Measurements from ENCODE around the gene LENG8.
"Not testable (repeated sequence)": the region's sequence is repeated elsewhere in the genome, so short reads cannot be mapped to it uniquely, and the experiment has no call there.

LENG8 gene

DNA sequence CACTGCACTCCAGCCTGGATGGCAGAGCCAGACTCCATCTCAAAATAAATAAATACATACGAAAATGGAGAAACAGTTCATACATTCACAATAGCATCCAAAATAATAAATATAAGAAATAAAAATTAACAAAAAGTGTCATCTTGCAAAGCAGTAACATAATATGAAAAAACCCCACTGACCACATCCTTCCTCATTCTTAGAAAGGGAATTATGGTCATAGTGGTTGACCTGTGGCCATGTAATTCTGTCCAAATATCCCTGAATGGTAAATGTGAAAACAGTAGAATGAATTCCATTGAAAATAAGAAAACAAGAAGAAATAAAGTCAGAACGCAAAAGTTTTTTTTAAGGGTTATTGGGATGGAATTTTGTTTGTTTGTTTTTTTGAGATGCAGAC lies 31.1 kb downstream of the LENG8 start:
- H3K9me3 ChIP-seq (replicated peaks; ENCODE audit: low read length): no peaks in the 10 kb centered on the region
- H3K4me1 ChIP-seq (ENCODE audit: control insufficient read depth, insufficient read depth, low read length): no peaks in the 10 kb centered on the region
- no peak overlapping the region for H3K4me3 ChIP-seq (ENCODE audit: low read length)
- H3K36me3 ChIP-seq (ENCODE audit: insufficient read depth, low read length): no peaks in the 10 kb centered on the region
- H3K4me2 ChIP-seq (ENCODE audit: low read length): no peak overlapping the region
- H3K9ac ChIP-seq (ENCODE audit: low read depth, low read length): no peak overlapping the region
- peaks cover 6% of the 10 kb centered on the region for H3K27me3 ChIP-seq (ENCODE audit: control insufficient read depth, insufficient read depth, low read length)

DNA sequence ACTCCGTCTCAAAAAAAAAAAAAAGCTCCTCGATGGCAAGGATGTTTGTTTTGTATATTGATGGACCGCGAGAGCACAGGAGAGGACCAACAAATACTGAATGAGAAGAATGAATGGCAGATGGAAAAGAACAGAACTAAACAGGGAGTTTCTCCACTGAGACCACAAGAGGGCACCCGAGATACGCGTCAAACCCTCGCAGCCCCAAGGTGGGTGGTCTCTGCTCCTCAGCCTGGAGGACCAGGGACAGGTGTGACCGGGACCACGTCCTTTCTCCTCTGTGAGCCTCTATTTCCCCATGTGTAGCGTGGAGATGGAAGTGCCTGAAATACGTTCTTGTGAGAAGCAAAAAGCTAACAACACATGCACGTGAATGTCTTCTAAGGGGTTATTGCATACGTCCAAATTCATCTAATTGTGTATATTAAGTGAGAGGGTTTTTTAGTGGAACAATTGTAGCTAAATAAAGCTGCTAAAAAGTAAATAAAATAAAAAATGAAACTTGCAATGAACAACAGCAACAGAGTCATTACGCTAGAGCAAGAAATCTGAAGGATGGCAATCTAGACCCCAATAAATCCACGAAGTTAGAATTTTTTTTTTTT lies 32.4 kb downstream of the LENG8 start:
- Histone ChIP-seq H3K27me3 (ENCODE audit: control insufficient read depth, insufficient read depth, low read length) (peaks cover 6% of the 10 kb centered on the region), H3K36me3 (ENCODE audit: insufficient read depth, low read length) (no peaks in the 10 kb centered on the region), H3K4me1 (ENCODE audit: control insufficient read depth, insufficient read depth, low read length) (no peaks in the 10 kb centered on the region), H3K4me3 (ENCODE audit: low read length) (no peak overlapping the region), H3K4me2 (ENCODE audit: low read length) (peak overlapping the region; percentile 25), H3K9ac (ENCODE audit: low read depth, low read length) (no peak overlapping the region), H3K9me3 (replicated peaks; ENCODE audit: low read length) (no peaks in the 10 kb centered on the region)

DNA sequence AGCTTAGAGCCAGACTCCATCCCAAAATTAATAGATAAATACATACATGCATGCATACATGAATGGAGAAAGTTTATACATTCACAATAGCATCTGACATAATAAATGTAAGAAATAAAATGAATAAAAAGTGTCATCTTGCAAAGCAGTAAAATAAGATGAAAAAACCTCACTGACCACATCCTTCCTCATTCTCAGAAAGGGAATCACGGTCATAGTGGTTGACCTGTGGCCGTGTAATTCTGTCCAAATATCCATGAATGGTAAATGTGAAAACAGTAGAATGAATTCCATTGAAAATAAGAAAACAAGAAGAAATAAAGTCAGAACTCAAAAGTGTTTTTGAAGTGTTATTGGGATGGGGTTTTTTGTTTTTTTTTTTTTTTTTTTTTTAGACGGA lies 33.9 kb downstream of the LENG8 start:
- no peaks in the 10 kb centered on the region for H3K4me1 ChIP-seq (ENCODE audit: control insufficient read depth, insufficient read depth, low read length)
- H3K9ac ChIP-seq (ENCODE audit: low read depth, low read length): no peak overlapping the region
- H3K9me3 ChIP-seq (replicated peaks; ENCODE audit: low read length): no peaks in the 10 kb centered on the region
- no peaks in the 10 kb centered on the region for H3K36me3 ChIP-seq (ENCODE audit: insufficient read depth, low read length)
- peaks cover 2% of the 10 kb centered on the region for H3K27me3 ChIP-seq (ENCODE audit: control insufficient read depth, insufficient read depth, low read length)
- H3K4me3 ChIP-seq (ENCODE audit: low read length): no peak overlapping the region
- H3K4me2 ChIP-seq (ENCODE audit: low read length): no peak overlapping the region

DNA sequence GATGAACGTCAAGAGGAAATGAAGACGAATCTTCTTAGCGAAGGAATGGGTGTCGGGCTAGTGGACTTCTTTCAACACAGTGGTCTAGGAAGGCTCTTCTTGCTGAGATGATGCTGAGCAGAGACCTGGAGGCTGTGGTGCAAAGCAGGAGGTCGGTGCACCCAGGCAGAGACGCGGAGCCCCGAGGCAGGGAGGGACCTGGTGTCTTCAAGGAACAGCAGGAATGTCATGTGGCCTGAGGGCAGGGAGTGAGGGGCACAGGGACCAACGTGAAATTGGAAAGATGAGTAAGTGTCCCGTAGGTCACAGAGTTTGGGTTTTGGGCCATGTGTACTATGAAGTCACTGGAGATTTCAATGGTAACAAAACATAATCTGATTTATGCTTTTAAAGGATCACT lies 35.5 kb downstream of the LENG8 start:
- Histone ChIP-seq H3K27me3 (ENCODE audit: control insufficient read depth, insufficient read depth, low read length) (no peaks in the 10 kb centered on the region), H3K4me1 (ENCODE audit: control insufficient read depth, insufficient read depth, low read length) (no peaks in the 10 kb centered on the region), H3K9ac (ENCODE audit: low read depth, low read length) (no peak overlapping the region), H3K36me3 (ENCODE audit: insufficient read depth, low read length) (no peaks in the 10 kb centered on the region), H3K9me3 (replicated peaks; ENCODE audit: low read length) (no peaks in the 10 kb centered on the region), H3K4me2 (ENCODE audit: low read length) (no peak overlapping the region), H3K4me3 (ENCODE audit: low read length) (no peak overlapping the region)

DNA sequence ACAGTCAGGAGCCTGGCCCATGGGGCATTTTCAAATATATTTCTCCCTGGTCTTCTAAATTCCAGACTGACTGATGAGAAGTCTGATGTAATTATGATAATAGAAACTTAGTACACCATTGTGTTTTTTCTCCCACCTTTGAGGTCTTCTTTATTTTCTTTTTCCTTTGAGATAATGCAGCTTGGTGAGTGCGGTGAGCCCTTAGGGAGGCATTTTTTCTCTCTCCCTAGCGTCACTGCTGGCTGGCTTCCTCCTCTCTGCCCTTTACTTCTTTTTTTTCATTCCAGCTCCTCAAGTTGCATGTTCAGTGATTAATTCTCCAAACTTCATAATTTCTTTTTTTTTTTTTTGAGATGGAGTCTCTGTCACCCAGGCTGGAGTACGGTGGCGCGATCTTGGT lies 36.9 kb downstream of the LENG8 start:
- Histone ChIP-seq H3K4me1 (ENCODE audit: control insufficient read depth, insufficient read depth, low read length) (no peaks in the 10 kb centered on the region), H3K9me3 (replicated peaks; ENCODE audit: low read length) (no peaks in the 10 kb centered on the region), H3K4me2 (ENCODE audit: low read length) (no peak overlapping the region), H3K27me3 (ENCODE audit: control insufficient read depth, insufficient read depth, low read length) (no peaks in the 10 kb centered on the region), H3K4me3 (ENCODE audit: low read length) (no peak overlapping the region), H3K36me3 (ENCODE audit: insufficient read depth, low read length) (no peaks in the 10 kb centered on the region), H3K9ac (ENCODE audit: low read depth, low read length) (no peak overlapping the region)

DNA sequence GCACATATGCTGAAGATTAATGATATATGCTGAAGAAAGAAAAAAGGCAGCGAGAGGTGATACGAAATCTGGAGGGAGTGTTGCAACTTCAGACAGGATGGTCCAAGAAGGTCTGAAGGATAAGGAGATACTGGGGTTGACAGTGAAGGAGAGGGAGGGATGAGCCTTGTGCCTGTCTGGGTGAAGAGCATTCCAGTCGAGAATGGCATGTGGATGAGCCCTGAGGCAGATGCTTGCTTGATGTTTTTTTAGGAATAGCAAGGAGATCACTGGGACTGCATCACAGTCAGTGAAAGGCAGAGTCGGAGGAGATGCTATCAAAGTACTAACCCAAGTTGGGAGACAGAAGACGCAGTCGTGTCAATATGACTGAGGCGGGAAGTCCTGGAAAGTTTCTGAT lies 40.3 kb downstream of the LENG8 start:
- Histone ChIP-seq H3K36me3 (ENCODE audit: insufficient read depth, low read length) (no peaks in the 10 kb centered on the region), H3K9ac (ENCODE audit: low read depth, low read length) (no peak overlapping the region), H3K4me1 (ENCODE audit: control insufficient read depth, insufficient read depth, low read length) (no peaks in the 10 kb centered on the region), H3K9me3 (replicated peaks; ENCODE audit: low read length) (no peaks in the 10 kb centered on the region), H3K27me3 (ENCODE audit: control insufficient read depth, insufficient read depth, low read length) (no peaks in the 10 kb centered on the region), H3K4me3 (ENCODE audit: low read length) (no peak overlapping the region), H3K4me2 (ENCODE audit: low read length) (no peak overlapping the region)

DNA sequence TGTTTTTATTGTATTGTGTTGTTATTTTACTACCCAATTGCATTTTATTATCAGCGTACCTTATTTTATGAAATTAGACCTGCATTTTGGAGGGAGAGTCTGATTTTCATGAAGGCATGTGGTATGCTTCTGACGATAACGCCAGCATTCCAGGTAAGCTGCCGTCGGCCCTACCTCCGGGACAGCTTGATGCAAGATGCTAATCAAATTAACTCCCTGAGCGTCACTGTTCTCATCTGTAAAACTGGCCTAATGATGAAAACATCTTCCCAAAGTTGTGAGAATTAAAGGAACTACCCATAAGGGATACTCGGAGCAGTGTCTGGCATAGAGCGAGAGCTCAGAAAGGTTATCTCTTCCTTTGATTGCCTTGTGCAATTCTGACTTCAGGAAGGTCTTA lies 40.8 kb downstream of the LENG8 start:
- H3K9me3 ChIP-seq (replicated peaks; ENCODE audit: low read length): no peaks in the 10 kb centered on the region
- H3K36me3 ChIP-seq (ENCODE audit: insufficient read depth, low read length): no peaks in the 10 kb centered on the region
- no peaks in the 10 kb centered on the region for H3K27me3 ChIP-seq (ENCODE audit: control insufficient read depth, insufficient read depth, low read length)
- no peak overlapping the region for H3K4me3 ChIP-seq (ENCODE audit: low read length)
- no peak overlapping the region for H3K9ac ChIP-seq (ENCODE audit: low read depth, low read length)
- no peak overlapping the region for H3K4me2 ChIP-seq (ENCODE audit: low read length)
- H3K4me1 ChIP-seq (ENCODE audit: control insufficient read depth, insufficient read depth, low read length): no peaks in the 10 kb centered on the region

DNA sequence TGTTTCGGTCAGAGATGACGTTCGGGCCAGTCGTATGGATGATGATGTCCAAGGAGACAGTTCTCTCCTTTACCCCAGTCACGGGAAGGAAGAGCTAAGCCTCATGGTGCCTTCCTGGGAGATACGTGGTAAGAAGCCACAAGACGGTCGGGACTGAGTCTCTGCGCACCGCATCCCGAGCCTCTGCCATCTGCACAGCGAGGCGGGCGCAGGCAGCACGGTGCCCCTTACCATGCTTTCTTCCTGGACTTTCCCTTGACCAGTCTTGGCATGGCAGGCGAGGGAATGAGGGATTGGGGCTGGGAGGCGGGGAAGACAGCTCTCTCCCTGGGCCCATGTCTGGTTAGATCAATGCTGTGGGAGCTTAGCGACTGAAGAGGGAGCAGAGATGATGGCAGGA lies 43.6 kb downstream of the LENG8 start:
- Histone ChIP-seq H3K36me3 (ENCODE audit: insufficient read depth, low read length) (no peaks in the 10 kb centered on the region), H3K4me1 (ENCODE audit: control insufficient read depth, insufficient read depth, low read length) (no peaks in the 10 kb centered on the region), H3K9ac (ENCODE audit: low read depth, low read length) (no peak overlapping the region), H3K4me2 (ENCODE audit: low read length) (no peak overlapping the region), H3K27me3 (ENCODE audit: control insufficient read depth, insufficient read depth, low read length) (no peaks in the 10 kb centered on the region), H3K9me3 (replicated peaks; ENCODE audit: low read length) (no peaks in the 10 kb centered on the region), H3K4me3 (ENCODE audit: low read length) (no peak overlapping the region)

DNA sequence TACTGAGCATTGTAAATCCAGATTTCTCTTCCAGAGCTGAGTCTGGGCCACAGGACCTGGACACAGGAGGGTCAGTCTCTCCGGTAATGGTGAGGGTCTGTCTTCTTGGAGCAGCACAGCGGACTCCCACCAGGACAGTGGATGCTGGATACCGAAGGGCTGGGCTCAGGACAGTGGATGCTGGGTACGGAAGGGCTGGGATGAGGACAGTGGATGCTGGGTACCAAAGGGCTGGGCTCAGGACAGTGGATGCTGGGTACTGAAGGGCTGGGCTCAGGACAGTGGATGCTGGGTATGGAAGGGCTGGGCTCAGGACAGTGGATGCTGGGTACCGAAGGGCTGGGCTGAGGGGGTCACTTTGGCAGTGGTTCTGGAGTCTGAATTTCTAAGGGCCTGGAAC lies 44.1 kb downstream of the LENG8 start:
- not testable (repeated sequence) for H3K4me2 ChIP-seq (ENCODE audit: low read length); H3K27me3 ChIP-seq (ENCODE audit: control insufficient read depth, insufficient read depth, low read length); H3K4me1 ChIP-seq (ENCODE audit: control insufficient read depth, insufficient read depth, low read length); H3K4me3 ChIP-seq (ENCODE audit: low read length); H3K9me3 ChIP-seq (replicated peaks; ENCODE audit: low read length); H3K36me3 ChIP-seq (ENCODE audit: insufficient read depth, low read length); H3K9ac ChIP-seq (ENCODE audit: low read depth, low read length)

DNA sequence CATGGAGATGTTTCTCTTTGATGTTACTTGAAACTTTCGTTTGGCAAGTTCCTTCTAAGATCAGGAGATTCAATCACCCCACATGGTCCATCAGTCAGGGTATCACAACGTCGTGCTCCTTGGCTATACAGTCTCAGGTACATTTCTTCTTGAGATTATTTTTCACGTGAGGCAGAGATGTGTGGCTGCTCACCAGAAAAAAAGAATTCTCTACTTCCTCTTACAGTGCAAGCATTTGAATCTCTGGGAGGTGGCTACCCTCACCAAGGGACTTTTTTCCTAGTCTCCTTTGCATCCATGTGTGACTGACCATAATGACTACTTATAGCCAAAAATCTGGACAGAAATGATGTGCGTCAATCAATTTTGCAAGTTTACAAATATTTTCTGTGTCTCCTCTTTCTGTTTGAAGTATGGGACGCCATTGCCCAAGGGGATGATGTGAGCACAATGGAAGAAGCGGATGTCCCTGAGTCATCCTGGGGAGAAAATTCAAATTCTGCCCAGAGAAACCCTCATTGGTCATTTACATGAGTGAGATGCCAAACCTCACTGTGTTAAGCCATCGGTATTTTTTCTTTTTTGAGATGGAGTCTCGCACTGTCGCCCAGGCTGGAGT lies 45.1 kb downstream of the LENG8 start:
- no peak overlapping the region for H3K9ac ChIP-seq (ENCODE audit: low read depth, low read length)
- H3K4me1 ChIP-seq (ENCODE audit: control insufficient read depth, insufficient read depth, low read length): no peaks in the 10 kb centered on the region
- no peak overlapping the region for H3K4me3 ChIP-seq (ENCODE audit: low read length)
- H3K27me3 ChIP-seq (ENCODE audit: control insufficient read depth, insufficient read depth, low read length): no peaks in the 10 kb centered on the region
- H3K9me3 ChIP-seq (replicated peaks; ENCODE audit: low read length): peaks cover 1% of the 10 kb centered on the region
- H3K36me3 ChIP-seq (ENCODE audit: insufficient read depth, low read length): no peaks in the 10 kb centered on the region
- no peak overlapping the region for H3K4me2 ChIP-seq (ENCODE audit: low read length)

DNA sequence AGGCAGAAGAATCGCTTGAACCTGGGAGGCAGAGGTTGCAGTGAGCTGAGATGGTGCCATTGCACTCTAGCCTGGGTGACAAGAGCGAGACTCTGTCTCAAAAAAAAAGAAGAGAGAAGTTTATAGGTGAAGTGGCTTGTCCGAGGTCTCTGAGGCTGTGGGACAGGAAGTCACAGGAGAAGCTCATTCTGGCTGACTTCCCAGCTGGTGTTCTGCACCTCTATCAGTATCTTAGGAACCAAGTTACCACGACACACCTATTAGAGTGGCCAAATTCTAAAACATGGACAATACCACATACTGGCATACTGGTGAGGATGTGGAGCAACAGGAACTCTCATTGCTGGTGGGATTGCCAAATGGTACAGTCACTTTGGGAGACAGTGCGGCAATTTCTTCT lies 46.3 kb downstream of the LENG8 start:
- H3K4me2 ChIP-seq (ENCODE audit: low read length); H3K4me3 ChIP-seq (ENCODE audit: low read length); H3K36me3 ChIP-seq (ENCODE audit: insufficient read depth, low read length); H3K27me3 ChIP-seq (ENCODE audit: control insufficient read depth, insufficient read depth, low read length); H3K9me3 ChIP-seq (replicated peaks; ENCODE audit: low read length); H3K4me1 ChIP-seq (ENCODE audit: control insufficient read depth, insufficient read depth, low read length); H3K9ac ChIP-seq (ENCODE audit: low read depth, low read length): not testable (repeated sequence)

DNA sequence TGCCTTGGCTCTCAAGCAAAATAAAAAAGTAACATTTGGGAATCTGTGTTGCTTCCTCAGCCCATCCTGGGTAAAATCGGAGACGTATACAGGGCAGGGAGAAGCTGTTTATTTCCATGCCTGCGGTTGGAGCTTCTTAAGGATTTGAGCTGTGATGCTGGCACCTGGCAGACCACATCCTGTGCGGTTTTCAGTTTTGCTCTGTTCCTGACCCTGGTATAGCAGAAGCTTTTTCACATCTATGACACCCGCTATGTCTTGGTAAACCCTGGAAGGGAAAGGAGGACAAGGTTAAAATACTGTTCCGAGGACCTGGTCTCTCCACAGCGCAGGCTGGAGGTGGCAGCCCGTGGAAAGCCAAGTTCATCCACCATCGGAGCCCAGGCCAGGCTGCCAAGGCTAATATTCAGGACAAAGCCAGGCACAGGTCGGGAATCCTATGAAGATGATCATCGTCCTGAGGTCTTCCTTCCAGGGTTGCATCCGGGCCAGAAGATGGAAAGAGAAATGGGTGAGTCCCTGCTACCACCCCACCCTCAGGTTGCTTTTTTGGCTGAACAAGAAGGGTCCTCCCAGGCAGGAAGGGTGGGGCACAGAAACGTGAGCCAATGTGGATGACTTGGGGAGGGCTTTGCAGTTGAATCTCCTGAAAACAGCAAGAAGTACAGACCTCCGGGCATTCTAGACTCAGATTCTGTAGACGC lies 48.9 kb downstream of the LENG8 start:
- not testable (repeated sequence) for H3K4me2 ChIP-seq (ENCODE audit: low read length); H3K36me3 ChIP-seq (ENCODE audit: insufficient read depth, low read length); H3K9ac ChIP-seq (ENCODE audit: low read depth, low read length); H3K4me1 ChIP-seq (ENCODE audit: control insufficient read depth, insufficient read depth, low read length); H3K27me3 ChIP-seq (ENCODE audit: control insufficient read depth, insufficient read depth, low read length); H3K9me3 ChIP-seq (replicated peaks; ENCODE audit: low read length); H3K4me3 ChIP-seq (ENCODE audit: low read length)

Measured in skeletal muscle satellite cell (primary cell).